C4-2B (cell line): ENCODE data around the gene CDC27.
"Not testable (repeated sequence)": the region's sequence is repeated elsewhere in the genome, so short reads cannot be mapped to it uniquely, and the experiment has no call there.

Experiments
- H3K27ac ChIP-seq: fragments of 450-650 bp; 2 replicates; pipeline ENCODE4 v1.5.1; 2017
- CTCF ChIP-seq: fragments of 450-650 bp; conservative IDR thresholded peaks from 2 replicates; pipeline ENCODE4 v1.5.1; 2017; ENCODE audit warnings: mild to moderate bottlenecking
- ZFX ChIP-seq: fragments of 450-650 bp; IDR thresholded peaks from 2 replicates; pipeline ENCODE4 v1.6.1; 2017

Gene CDC27

GRCh38 chr17:47231334-47231733 lies 42.2 kb upstream of the CDC27 start:
- TF ChIP-seq CTCF (no peak), ZFX (no peak)

GRCh38 chr17:47230864-47231263 lies 41.8 kb upstream of the CDC27 start:
- TF ChIP-seq ZFX (no peak), CTCF (no peak)
- no peak overlapping the region for H3K27ac ChIP-seq

More at GRCh38 chr17:47231334-47231733, 42.2 kb upstream of the CDC27 start:
- H3K27ac ChIP-seq, result no peak overlapping the region

GRCh38 chr17:47229535-47230443 lies 40.7 kb upstream of the CDC27 start:
- TF ChIP-seq ZFX (no peak), CTCF (peak; percentile 100)
- no peak overlapping the region for H3K27ac ChIP-seq

GRCh38 chr17:47227862-47228261 lies 38.8 kb upstream of the CDC27 start:
- TF ChIP-seq CTCF, result no peak
- no peak for TF ChIP-seq ZFX
- H3K27ac ChIP-seq, result no peak overlapping the region

GRCh38 chr17:47225911-47226688 lies 37.0 kb upstream of the CDC27 start:
- H3K27ac ChIP-seq, result no peak overlapping the region
- TF ChIP-seq ZFX (no peak), CTCF (no peak)

GRCh38 chr17:47225436-47225858 lies 36.4 kb upstream of the CDC27 start:
- TF ChIP-seq ZFX (no peak), CTCF (no peak)
- H3K27ac ChIP-seq, result no peak overlapping the region

GRCh38 chr17:47224966-47225365 lies 35.9 kb upstream of the CDC27 start:
- no peak overlapping the region for H3K27ac ChIP-seq
- TF ChIP-seq ZFX (no peak), CTCF (no peak)

- not testable (repeated sequence) for H3K27ac ChIP-seq
These were observed 35.0 kb upstream of the CDC27 start for GRCh38 chr17:47224077-47224476.
